ENCODE measurements around the gene CAMK2N1. TPM values are rescaled to one million over a fixed set of nuclear protein-coding genes. Genes with fewer than 3 reads are reported as not detected.

CAMK2N1 gene
- total RNA-seq, 1 experiment from 2014 or later = 4.4 TPM

DNA sequence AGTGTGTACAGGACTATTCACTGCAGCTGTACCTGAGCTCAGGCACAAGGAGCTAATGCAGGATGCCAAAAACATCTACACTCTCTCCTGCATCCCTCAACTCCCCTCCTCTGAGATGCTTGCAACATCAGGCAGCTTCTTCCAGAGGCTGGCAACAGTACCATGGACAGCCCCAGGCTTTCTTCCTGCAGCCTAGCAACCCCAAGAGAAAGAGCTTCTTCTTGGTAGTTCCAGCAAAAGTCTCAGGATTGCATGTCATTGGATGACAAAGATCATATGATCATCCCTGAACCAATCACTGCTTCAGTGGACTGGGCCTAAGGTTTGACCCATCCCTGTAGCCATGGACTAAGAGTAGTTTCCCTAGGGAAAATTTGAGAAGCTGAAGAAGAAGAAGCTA is 46.7 kb downstream of the CAMK2N1 start:
- DNase-seq (ENCODE audit: low read depth, low spot score) (no peak), ATAC-seq (no peak)
- intact Hi-C loops (cut with micrococcal nuclease; ENCODE audit: unreplicated experiment) (no loop called here), in situ Hi-C loops (cut with HindIII; ENCODE audit: low pct_unique_long_range_greater_than_20kb, low sequenced_read_pairs) (no loop called here)
- Histone ChIP-seq H3K36me3 (ENCODE audit: control insufficient read depth, insufficient read depth, low read length) (no peaks in the 10 kb centered on the region), H3K27ac (ENCODE audit: low read length) (no peak overlapping the region), H3K4me3 (ENCODE audit: low read depth in 2 of 2, low read length in 2 of 2) (no peak overlapping the region), H3K4me1 (ENCODE audit: control insufficient read depth, insufficient read depth, low read length) (no peaks in the 10 kb centered on the region), H3K27me3 (ENCODE audit: control insufficient read depth, insufficient read depth, low read length) (no peaks in the 10 kb centered on the region), H3K9me3 (ENCODE audit: control insufficient read depth, insufficient read depth, low read depth, low read length) (no peaks in the 10 kb centered on the region)
- BruUV-seq (replicated peaks) = no TSS peak
- POLR2A ChIA-PET = no interaction called here
- CTCF ChIA-PET = interaction anchor here (0.6 kb wide), 1 partner anchor 227 kb away, joined by 9 read pairs; no protein-coding TSS in a partner anchor
- TF ChIP-seq, protein P1, sequence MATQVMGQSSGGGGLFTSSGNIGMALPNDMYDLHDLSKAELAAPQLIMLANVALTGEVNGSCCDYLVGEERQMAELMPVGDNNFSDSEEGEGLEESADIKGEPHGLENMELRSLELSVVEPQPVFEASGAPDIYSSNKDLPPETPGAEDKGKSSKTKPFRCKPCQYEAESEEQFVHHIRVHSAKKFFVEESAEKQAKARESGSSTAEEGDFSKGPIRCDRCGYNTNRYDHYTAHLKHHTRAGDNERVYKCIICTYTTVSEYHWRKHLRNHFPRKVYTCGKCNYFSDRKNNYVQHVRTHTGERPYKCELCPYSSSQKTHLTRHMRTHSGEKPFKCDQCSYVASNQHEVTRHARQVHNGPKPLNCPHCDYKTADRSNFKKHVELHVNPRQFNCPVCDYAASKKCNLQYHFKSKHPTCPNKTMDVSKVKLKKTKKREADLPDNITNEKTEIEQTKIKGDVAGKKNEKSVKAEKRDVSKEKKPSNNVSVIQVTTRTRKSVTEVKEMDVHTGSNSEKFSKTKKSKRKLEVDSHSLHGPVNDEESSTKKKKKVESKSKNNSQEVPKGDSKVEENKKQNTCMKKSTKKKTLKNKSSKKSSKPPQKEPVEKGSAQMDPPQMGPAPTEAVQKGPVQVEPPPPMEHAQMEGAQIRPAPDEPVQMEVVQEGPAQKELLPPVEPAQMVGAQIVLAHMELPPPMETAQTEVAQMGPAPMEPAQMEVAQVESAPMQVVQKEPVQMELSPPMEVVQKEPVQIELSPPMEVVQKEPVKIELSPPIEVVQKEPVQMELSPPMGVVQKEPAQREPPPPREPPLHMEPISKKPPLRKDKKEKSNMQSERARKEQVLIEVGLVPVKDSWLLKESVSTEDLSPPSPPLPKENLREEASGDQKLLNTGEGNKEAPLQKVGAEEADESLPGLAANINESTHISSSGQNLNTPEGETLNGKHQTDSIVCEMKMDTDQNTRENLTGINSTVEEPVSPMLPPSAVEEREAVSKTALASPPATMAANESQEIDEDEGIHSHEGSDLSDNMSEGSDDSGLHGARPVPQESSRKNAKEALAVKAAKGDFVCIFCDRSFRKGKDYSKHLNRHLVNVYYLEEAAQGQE (IDR thresholded peaks at IDR 0.05; ENCODE audit: insufficient read depth in 1 of 2, low read depth in 2 of 2, low read length in 1 of 2) = peak; percentile 83 to 85
- TF ChIP-seq POLR2AphosphoS5 (IDR thresholded peaks at IDR 0.05; ENCODE audit: low read depth, low read length) (no peak), TCF7L2 (IDR thresholded peaks at IDR 0.05; ENCODE audit: low read depth, low read length) (0 out of 2 replicates have a peak, but pooled peaks have one; percentile 14)

DNA sequence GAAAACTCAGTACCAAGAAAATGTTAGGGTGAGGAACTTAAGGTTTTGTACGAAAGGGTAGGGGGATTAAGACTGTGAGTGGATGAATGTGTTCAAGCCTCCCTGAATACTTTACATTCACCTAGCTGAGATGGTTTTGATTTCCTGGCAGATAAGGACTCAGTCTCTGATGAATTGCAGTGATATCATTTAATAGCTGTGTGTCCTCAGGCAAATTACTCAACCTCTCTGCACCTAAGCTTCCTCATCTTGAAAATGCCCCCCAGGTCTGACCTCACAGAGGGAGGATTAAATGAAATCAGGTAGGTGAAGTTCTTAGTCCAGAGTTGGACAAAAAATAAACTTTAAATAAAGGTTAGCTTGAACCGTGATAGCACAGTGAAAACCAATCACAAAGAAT is 48.4 kb downstream of the CAMK2N1 start:
- H3K4me1 ChIP-seq (ENCODE audit: control insufficient read depth, insufficient read depth, low read length) = no peaks in the 10 kb centered on the region
- POLR2A ChIA-PET = no interaction called here
- no peak overlapping the region for H3K4me3 ChIP-seq (ENCODE audit: low read depth in 2 of 2, low read length in 2 of 2)
- no peak for DNase-seq (ENCODE audit: low read depth, low spot score)
- ATAC-seq = no peak
- intact Hi-C loops (cut with micrococcal nuclease; ENCODE audit: unreplicated experiment) (no loop called here), in situ Hi-C loops (cut with HindIII; ENCODE audit: low pct_unique_long_range_greater_than_20kb, low sequenced_read_pairs) (no loop called here)
- H3K9me3 ChIP-seq (ENCODE audit: control insufficient read depth, insufficient read depth, low read depth, low read length) = no peaks in the 10 kb centered on the region
- CTCF ChIA-PET = interaction anchor here (0.5 to 0.8 kb wide), 2 partner anchors 209 to 258 kb away, joined by 3 to 5 read pairs; no protein-coding TSS in a partner anchor
- no peaks in the 10 kb centered on the region for H3K36me3 ChIP-seq (ENCODE audit: control insufficient read depth, insufficient read depth, low read length)
- no TSS peak for BruUV-seq (replicated peaks)
- H3K27me3 ChIP-seq (ENCODE audit: control insufficient read depth, insufficient read depth, low read length) = no peaks in the 10 kb centered on the region
- no peak overlapping the region for H3K27ac ChIP-seq (ENCODE audit: low read length)
- TF ChIP-seq, protein P2, sequence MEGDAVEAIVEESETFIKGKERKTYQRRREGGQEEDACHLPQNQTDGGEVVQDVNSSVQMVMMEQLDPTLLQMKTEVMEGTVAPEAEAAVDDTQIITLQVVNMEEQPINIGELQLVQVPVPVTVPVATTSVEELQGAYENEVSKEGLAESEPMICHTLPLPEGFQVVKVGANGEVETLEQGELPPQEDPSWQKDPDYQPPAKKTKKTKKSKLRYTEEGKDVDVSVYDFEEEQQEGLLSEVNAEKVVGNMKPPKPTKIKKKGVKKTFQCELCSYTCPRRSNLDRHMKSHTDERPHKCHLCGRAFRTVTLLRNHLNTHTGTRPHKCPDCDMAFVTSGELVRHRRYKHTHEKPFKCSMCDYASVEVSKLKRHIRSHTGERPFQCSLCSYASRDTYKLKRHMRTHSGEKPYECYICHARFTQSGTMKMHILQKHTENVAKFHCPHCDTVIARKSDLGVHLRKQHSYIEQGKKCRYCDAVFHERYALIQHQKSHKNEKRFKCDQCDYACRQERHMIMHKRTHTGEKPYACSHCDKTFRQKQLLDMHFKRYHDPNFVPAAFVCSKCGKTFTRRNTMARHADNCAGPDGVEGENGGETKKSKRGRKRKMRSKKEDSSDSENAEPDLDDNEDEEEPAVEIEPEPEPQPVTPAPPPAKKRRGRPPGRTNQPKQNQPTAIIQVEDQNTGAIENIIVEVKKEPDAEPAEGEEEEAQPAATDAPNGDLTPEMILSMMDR (IDR thresholded peaks at IDR 0.05) = no peak
- TF ChIP-seq TCF7L2 (IDR thresholded peaks at IDR 0.05; ENCODE audit: low read depth, low read length) (no peak), SIN3A (IDR thresholded peaks at IDR 0.05; ENCODE audit: borderline replicate concordance, insufficient read depth, low read depth, low read length) (no peak), POLR2AphosphoS5 (IDR thresholded peaks at IDR 0.05; ENCODE audit: low read depth, low read length) (no peak)
- TF ChIP-seq, protein P1 (IDR thresholded peaks at IDR 0.05; ENCODE audit: insufficient read depth in 1 of 2, low read depth in 2 of 2, low read length in 1 of 2) = no peak

All from Panc1 (cell line).